Esophagus muscularis mucosa (tissue), 4 donors: ENCODE results near the gene TPK1. TPM values are rescaled to one million over a fixed set of nuclear protein-coding genes. Genes with fewer than 3 reads are reported as not detected.

ENCODE experiments used
- DNase-seq: peaks from one replicate; pipeline ENCODE4 v3.0.0-alpha.2; 2017; ENCODE audit errors: extremely low spot score
- H3K27ac ChIP-seq, 4 donors: fragments of 200-600 bp; sonication (generic); replicated peaks in 1 of 4; 1 replicate in 3 of 4; 2 replicates in 1 of 4; pipeline ENCODE4 v1.5.1; 2016 to 2019; ENCODE audit warnings: mild to moderate bottlenecking in 1 of 4
- H3K27me3 ChIP-seq, 4 donors: fragments of 200-600 bp; sonication (generic); one replicate each; pipeline versions ENCODE4 v1.5.1 to v1.6.0; 2016 to 2019
- H3K36me3 ChIP-seq, 4 donors: fragments of 200-600 bp; sonication (generic); one replicate each; pipeline ENCODE4 v1.5.1; 2016 to 2019
- H3K4me1 ChIP-seq, 4 donors: fragments of 200-600 bp; sonication (generic); one replicate each; pipeline ENCODE4 v1.5.1; 2016 to 2019
- H3K4me3 ChIP-seq, 4 donors: fragments of 200-600 bp; sonication (generic); 1 replicate in 2 of 4; 2 replicates in 2 of 4; pipeline ENCODE4 v1.5.1; 2016 to 2019; ENCODE audit warnings: mild to moderate bottlenecking in 4 of 4, moderate library complexity in 1 of 4
- H3K9me3 ChIP-seq, 4 donors: fragments of 200-600 bp; sonication (generic); 1 replicate in 3 of 4; 2 replicates in 1 of 4; pipeline ENCODE4 v1.5.1; 2016 to 2019
- EP300 ChIP-seq: sonication (generic); formaldehyde crosslinking; IDR thresholded peaks from one replicate; pipeline ENCODE4 v1.6.1; 2017; ENCODE audit warnings: antibody characterized with exemption
- POLR2A ChIP-seq: fragments of 450-650 bp; IDR thresholded peaks from one replicate; pipeline ENCODE4 v1.6.1; 2017; ENCODE audit warnings: antibody characterized with exemption, moderate library complexity, mild to moderate bottlenecking, low read depth
- POLR2AphosphoS5 ChIP-seq, 2 donors: sonication (generic); formaldehyde crosslinking; IDR thresholded peaks; one replicate each; pipeline ENCODE4 v1.6.1; 2017; ENCODE audit warnings: antibody characterized with exemption in 2 of 2
- WGBS: methylation state at CpG from one replicate; pipeline ENCODE4 v1.1.5; 2018; 5-methylcytosine and 5-hydroxymethylcytosine counted together
- intact Hi-C: fragments of 100-400 bp; cut with DNase I; formaldehyde crosslinking; loops from one replicate; pipeline ENCODE4 v1.15.1; 2023
- total RNA-seq, 4 donors: library from RNA; depleted of rRNA; stranded (reverse); fragments of >200 nt; gene quantifications; one replicate each; pipeline versions ENCODE4 v1.1.0 to v1.2.1, GENCODE V29; 2016
- TF ChIP-seq, protein P1 (sequence below), 3 experiments: fragments of 200-600 bp in 2 of 3; fragments of 450-650 bp in 1 of 3; sonication (generic) in 2 of 3; IDR thresholded peaks; one replicate each; pipeline ENCODE4 v1.5.1; 2017 to 2019; ENCODE audit warnings: antibody characterized with exemption in 3 of 3, mild to moderate bottlenecking in 2 of 3, moderate library complexity in 1 of 3

Gene TPK1
- total RNA-seq, 4 donors from 2014 or later = 2.7 to 4.3 (median 3.4) TPM

DNA sequence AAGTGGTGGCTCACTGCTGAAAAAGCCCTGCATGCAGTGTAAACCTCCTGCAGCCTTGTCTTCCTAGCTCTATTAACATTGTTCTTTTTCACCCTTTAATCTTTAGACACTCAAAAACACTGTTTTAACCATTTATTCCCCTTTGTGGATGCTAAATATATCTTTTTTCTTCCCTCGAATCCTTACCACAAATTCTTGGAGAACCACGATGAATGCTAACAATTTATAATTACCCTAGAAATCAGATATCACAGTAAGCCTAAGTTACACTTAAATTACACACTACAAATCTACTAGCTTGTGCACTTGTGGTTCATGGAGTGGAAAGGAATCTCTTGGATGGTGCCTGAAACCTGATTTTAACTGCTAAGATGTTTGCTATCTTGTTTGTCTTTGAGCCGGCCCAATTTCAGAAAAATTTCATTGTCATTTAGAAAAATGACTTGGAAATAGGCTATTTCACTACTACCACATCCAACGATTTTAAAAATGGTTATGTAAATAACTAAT lies 307.3 kb downstream of the TPK1 start:
- Histone ChIP-seq H3K9me3 (no peaks in the 10 kb centered on the region), H3K36me3 (no peaks in the 10 kb centered on the region), H3K4me3 (no peak overlapping the region), H3K27me3 (no peaks in the 10 kb centered on the region), H3K4me1 (no peaks in the 10 kb centered on the region), H3K27ac (no peak overlapping the region)
- intact Hi-C loops = no loop called here
- 88% methylated on average over 4 of the region's 4 CpGs for WGBS
- TF ChIP-seq EP300 (no peak), POLR2A (no peak), POLR2AphosphoS5 (IDR thresholded peaks at IDR 0.05) (no peak)
- TF ChIP-seq, protein P1, sequence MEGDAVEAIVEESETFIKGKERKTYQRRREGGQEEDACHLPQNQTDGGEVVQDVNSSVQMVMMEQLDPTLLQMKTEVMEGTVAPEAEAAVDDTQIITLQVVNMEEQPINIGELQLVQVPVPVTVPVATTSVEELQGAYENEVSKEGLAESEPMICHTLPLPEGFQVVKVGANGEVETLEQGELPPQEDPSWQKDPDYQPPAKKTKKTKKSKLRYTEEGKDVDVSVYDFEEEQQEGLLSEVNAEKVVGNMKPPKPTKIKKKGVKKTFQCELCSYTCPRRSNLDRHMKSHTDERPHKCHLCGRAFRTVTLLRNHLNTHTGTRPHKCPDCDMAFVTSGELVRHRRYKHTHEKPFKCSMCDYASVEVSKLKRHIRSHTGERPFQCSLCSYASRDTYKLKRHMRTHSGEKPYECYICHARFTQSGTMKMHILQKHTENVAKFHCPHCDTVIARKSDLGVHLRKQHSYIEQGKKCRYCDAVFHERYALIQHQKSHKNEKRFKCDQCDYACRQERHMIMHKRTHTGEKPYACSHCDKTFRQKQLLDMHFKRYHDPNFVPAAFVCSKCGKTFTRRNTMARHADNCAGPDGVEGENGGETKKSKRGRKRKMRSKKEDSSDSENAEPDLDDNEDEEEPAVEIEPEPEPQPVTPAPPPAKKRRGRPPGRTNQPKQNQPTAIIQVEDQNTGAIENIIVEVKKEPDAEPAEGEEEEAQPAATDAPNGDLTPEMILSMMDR (IDR thresholded peaks at IDR 0.05) = no peak
- DNase-seq = no peak

DNA sequence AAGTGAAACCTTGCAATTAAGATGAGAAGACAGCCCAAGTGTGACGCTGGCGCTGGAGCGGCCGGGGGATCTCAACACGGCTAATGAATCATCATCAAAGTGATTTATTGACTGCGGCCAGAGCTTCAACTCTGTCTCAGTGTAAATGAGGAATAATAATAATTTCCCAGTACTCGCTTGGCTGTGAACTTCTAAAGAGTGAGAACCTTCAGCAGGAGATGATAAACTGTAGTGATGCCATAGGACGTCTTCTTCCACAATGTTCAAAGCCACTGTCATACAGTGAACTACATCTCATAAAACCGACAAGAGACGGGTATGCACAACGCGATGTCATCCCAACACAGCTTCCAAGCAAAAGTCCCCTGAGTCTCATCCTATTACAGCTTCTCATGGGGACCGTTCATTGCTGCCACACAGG lies 308.8 kb downstream of the TPK1 start:
- 70% methylated on average over 13 of the region's 13 CpGs for WGBS

DNA sequence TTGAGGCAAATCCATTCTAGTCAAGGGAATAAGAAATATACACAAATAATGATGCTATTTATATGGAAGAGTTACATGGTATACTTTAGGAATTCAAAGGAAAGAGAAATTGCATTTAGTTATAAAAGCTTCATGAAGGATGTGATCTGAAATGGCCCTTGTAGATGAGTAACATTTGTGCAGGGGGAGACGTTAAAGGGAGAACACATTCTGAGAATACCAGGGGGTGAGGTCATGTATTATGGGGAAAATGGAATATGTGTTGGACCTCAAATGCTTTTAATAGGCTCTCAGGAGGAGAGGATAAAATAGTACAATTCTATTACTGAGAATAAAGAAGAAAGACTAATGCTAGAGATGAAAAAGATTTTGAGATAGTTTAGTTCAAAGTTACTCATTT lies 309.9 kb downstream of the TPK1 start:
- TF ChIP-seq POLR2AphosphoS5 (IDR thresholded peaks at IDR 0.05) (no peak), POLR2A (no peak), EP300 (no peak)
- TF ChIP-seq, protein P1 (IDR thresholded peaks at IDR 0.05) = no peak
- Histone ChIP-seq H3K4me1 (no peaks in the 10 kb centered on the region), H3K27ac (no peak overlapping the region), H3K36me3 (no peaks in the 10 kb centered on the region), H3K9me3 (no peaks in the 10 kb centered on the region), H3K4me3 (no peak overlapping the region), H3K27me3 (no peaks in the 10 kb centered on the region)
- 55% methylated on average over 1 of the region's 1 CpG for WGBS
- intact Hi-C loops = no loop called here
- no peak for DNase-seq

More for the DNA sequence above, 308.8 kb downstream of the TPK1 start:
- H3K27ac ChIP-seq = no peak overlapping the region
- no peak for DNase-seq
- intact Hi-C loops = no loop called here
- H3K9me3 ChIP-seq = no peaks in the 10 kb centered on the region
- H3K36me3 ChIP-seq = no peaks in the 10 kb centered on the region
- no peaks in the 10 kb centered on the region for H3K27me3 ChIP-seq
- no peak overlapping the region for H3K4me3 ChIP-seq
- no peaks in the 10 kb centered on the region for H3K4me1 ChIP-seq
- no peak for TF ChIP-seq POLR2A
- TF ChIP-seq, protein P1 (IDR thresholded peaks at IDR 0.05) = no peak
- no peak for TF ChIP-seq POLR2AphosphoS5 (IDR thresholded peaks at IDR 0.05)
- TF ChIP-seq EP300 = no peak

DNA sequence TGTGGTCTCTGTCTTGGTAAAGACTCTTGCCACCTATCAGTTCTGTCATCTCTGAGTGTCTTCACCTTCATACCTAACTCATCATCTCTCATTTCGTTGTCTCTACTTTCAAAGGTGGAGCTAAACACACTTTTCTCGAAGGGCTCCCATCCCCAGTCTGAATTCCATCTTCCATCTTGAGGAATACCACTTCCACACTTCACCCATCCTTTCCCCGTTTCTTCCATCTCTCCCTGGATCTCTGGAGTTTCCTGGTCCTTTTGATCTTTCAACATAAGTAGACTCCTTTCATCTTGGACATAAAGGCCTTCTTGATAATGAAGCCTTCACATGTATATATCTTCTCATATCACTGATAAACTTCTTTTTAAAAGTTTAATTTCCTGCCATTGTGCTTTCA lies 311.6 kb downstream of the TPK1 start:
- no peak overlapping the region for H3K4me3 ChIP-seq
- no peaks in the 10 kb centered on the region for H3K9me3 ChIP-seq
- no peak for DNase-seq
- intact Hi-C loops = no loop called here
- no peak for TF ChIP-seq EP300
- no peak for TF ChIP-seq POLR2AphosphoS5 (IDR thresholded peaks at IDR 0.05)
- H3K27ac ChIP-seq = no peak overlapping the region
- H3K4me1 ChIP-seq = peaks cover 0 to 10% (median 6%) of the 10 kb centered on the region in 4 donors
- no peaks in the 10 kb centered on the region for H3K36me3 ChIP-seq
- H3K27me3 ChIP-seq = no peaks in the 10 kb centered on the region
- 86% methylated on average over 3 of the region's 3 CpGs for WGBS

DNA sequence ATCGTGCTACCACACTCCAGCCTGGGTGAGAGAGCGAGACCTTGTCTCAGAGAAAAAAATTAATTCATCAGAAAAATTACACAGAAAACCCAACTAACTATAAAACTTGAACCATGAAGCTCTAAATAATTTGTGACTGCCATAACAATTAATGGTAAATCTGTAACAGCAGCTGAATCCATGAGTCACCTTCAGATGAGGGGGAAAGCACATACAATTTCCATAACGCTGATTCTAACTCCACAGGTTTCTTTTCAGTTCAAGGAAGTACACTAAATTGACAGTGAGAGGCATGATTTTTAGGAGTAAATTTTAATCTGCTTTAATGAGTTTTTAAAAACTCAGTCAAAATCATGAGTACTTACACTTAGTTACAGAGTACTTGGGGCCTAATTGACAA lies 312.2 kb downstream of the TPK1 start:
- WGBS = 93% methylated on average over 3 of the region's 3 CpGs
- intact Hi-C loops = no loop called here
- DNase-seq = no peak
- H3K4me3 ChIP-seq = no peak overlapping the region
- no peak for TF ChIP-seq POLR2AphosphoS5 (IDR thresholded peaks at IDR 0.05)
- TF ChIP-seq, protein P1 (IDR thresholded peaks at IDR 0.05) = no peak
- no peak for TF ChIP-seq EP300
- no peak for TF ChIP-seq POLR2A
- no peaks in the 10 kb centered on the region for H3K9me3 ChIP-seq
- H3K36me3 ChIP-seq = no peaks in the 10 kb centered on the region
- no peak overlapping the region for H3K27ac ChIP-seq
- H3K27me3 ChIP-seq = no peaks in the 10 kb centered on the region
- H3K4me1 ChIP-seq = peaks cover 0 to 10% (median 6%) of the 10 kb centered on the region in 4 donors
